ENCODE measurements around the gene KLHDC10. TPM values are rescaled to one million over a fixed set of nuclear protein-coding genes. Genes with fewer than 3 reads are reported as not detected.
"Not testable (repeated sequence)": the region's sequence is repeated elsewhere in the genome, so short reads cannot be mapped to it uniquely, and the experiment has no call there.

KLHDC10 gene
- total and polyA plus RNA-seq, 4 experiments from 2014 or later: 0.46 to 22.3 (median 11.7) TPM

DNA sequence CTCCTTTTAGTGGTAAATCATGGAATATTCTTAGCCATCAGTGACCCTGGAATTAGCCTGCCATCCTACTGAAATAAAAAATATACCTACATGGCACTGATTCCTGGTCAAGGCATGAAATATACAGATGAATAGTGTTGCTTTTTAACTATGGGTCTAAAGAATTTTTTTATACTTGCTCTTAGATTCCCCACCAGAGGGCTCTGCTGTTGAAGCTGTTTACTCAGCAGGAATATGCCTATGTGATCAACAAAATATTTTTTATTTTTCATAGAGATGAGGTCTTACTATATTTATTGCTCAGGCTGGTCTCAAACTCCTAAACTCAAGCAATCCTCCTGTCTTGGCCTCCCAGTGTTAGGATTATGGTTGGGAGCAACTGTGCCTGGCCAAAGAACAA is 32.6 kb upstream of the KLHDC10 start:
- no peak for DNase-seq
- Mint-ChIP-seq H3K4me3 (no peak overlapping the region), H3K27me3 (no peaks in the 10 kb centered on the region), H3K27ac (no peak overlapping the region), H3K9me3 (no peaks in the 10 kb centered on the region), H3K36me3 (peaks cover 23 to 58% of the 10 kb centered on the region in 2 donors), H3K4me1 (peaks cover 0 to 2% (median under 1%) of the 10 kb centered on the region in 4 donors)
- Histone ChIP-seq H3K4me3 (ENCODE audit: low read length in 2 of 2) (no peak overlapping the region), H3K4me1 (ENCODE audit: insufficient read depth, low read length) (no peaks in the 10 kb centered on the region), H3K27me3 (ENCODE audit: insufficient read depth, low read length) (no peaks in the 10 kb centered on the region), H3K9me3 (ENCODE audit: control insufficient read depth in 1 of 2, low read length in 2 of 2) (no peaks in the 10 kb centered on the region), H3K27ac (ENCODE audit: low read depth, low read length) (no peak overlapping the region), H3K36me3 (ENCODE audit: insufficient read depth, low read length) (peaks cover 20% of the 10 kb centered on the region)
- ChIA-PET CTCF (ENCODE audit: partially characterized antibody) (no interaction called here), POLR2A (ENCODE audit: partially characterized antibody) (no interaction called here)
- intact Hi-C loops (cut with micrococcal nuclease): no loop called here

DNA sequence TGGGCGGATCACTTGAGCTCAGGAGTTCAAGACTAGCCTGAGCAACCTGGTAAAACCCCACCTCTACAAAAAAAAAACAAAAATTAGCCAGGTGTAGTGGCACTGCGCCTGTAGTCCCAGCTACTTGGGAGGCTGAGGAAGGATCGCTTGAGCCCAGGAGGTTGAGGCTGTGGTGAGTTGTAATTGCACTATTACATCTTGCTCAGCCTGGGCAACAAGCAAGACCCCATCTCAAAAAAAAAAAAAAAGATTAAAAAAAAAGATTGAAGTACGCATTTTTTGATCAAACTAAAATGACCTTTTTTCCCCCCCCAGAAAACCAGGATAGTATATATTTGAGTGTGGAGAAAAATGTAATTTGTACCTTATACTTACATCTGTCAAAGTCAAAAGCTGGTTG is 29.8 kb upstream of the KLHDC10 start:
- H3K4me3 ChIP-seq (ENCODE audit: low read length in 2 of 2): no peak overlapping the region
- no peaks in the 10 kb centered on the region for H3K9me3 ChIP-seq (ENCODE audit: control insufficient read depth in 1 of 2, low read length in 2 of 2)
- H3K4me1 ChIP-seq (ENCODE audit: insufficient read depth, low read length): no peaks in the 10 kb centered on the region
- Mint-ChIP-seq H3K4me1 (peaks cover 0 to 7% (median 0%) of the 10 kb centered on the region in 4 donors), H3K27me3 (no peaks in the 10 kb centered on the region), H3K36me3 (peaks cover 33 to 63% of the 10 kb centered on the region in 2 donors), H3K4me3 (no peak overlapping the region), H3K27ac (no peak overlapping the region), H3K9me3 (no peaks in the 10 kb centered on the region)
- H3K27ac ChIP-seq (ENCODE audit: low read depth, low read length): no peak overlapping the region
- no peak for DNase-seq
- peaks cover 25% of the 10 kb centered on the region for H3K36me3 ChIP-seq (ENCODE audit: insufficient read depth, low read length)
- intact Hi-C loops (cut with micrococcal nuclease): no loop called here
- H3K27me3 ChIP-seq (ENCODE audit: insufficient read depth, low read length): no peaks in the 10 kb centered on the region
- ChIA-PET POLR2A (ENCODE audit: partially characterized antibody) (no interaction called here), CTCF (ENCODE audit: partially characterized antibody) (interaction anchor here (0.7 kb wide), 1 partner anchor 43 kb away, joined by 3 read pairs; no protein-coding TSS in a partner anchor)

DNA sequence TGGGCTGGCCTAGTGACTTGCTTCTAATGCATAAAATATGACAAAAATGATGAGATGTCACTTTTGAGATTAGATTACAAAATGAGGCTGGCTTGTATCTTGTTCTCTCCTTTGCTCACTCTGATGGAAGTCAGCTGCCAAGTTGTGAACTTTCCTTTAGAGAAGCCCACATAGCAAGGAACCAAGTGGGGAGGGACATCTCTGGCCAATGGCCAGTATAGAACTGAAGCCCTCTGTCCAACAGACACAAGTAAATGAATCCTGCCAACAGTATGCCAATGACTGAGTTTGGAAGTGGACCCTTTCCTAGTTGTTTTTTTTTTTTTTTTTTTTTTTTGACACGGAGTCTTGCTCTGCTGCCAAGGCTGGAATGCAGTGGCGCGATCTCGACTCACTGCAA is 22.5 kb upstream of the KLHDC10 start:
- no peak for DNase-seq
- H3K36me3 Mint-ChIP-seq: peaks cover 19 to 32% of the 10 kb centered on the region in 2 donors
- POLR2A ChIA-PET (ENCODE audit: partially characterized antibody): no interaction called here
- CTCF ChIA-PET (ENCODE audit: partially characterized antibody): no interaction called here
- no peaks in the 10 kb centered on the region for H3K27me3 Mint-ChIP-seq
- no peak overlapping the region for H3K27ac ChIP-seq (ENCODE audit: low read depth, low read length)
- peaks cover 0 to 2% (median 0%) of the 10 kb centered on the region in 8 donors for H3K9me3 Mint-ChIP-seq
- H3K4me1 ChIP-seq (ENCODE audit: insufficient read depth, low read length): peaks cover 6% of the 10 kb centered on the region
- peaks cover 5 to 18% (median 13%) of the 10 kb centered on the region in 4 donors for H3K4me1 Mint-ChIP-seq
- no peaks in the 10 kb centered on the region for H3K9me3 ChIP-seq (ENCODE audit: control insufficient read depth in 1 of 2, low read length in 2 of 2)
- no peaks in the 10 kb centered on the region for H3K27me3 ChIP-seq (ENCODE audit: insufficient read depth, low read length)
- H3K4me3 ChIP-seq (ENCODE audit: low read length in 2 of 2): no peak overlapping the region
- intact Hi-C loops (cut with micrococcal nuclease): no loop called here
- no peak overlapping the region for H3K27ac Mint-ChIP-seq
- H3K4me3 Mint-ChIP-seq: no peak overlapping the region
- H3K36me3 ChIP-seq (ENCODE audit: insufficient read depth, low read length): peaks cover 12% of the 10 kb centered on the region

DNA sequence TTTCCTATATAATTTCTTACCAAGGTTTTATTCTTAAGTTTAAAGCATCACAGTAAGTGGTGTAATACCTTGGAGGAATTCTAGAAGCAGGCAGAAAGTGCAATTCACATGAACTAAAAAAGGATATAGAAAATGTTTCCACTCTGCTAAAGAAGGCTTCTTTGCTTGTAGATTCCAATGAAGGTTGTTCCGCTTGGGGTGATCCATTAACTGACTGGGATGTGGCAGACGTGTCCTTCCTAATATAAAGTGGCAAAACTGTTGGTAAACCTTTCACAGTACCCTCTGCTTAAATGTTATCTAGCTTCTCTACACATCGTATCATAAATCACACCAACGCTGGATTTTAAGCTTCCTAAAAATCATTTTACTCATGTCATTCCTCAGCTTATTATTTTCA is 21.4 kb upstream of the KLHDC10 start:
- intact Hi-C loops (cut with micrococcal nuclease): no loop called here
- peaks cover 0 to under 1% of the 10 kb centered on the region in 2 donors for H3K27me3 Mint-ChIP-seq
- peaks cover 0 to 2% (median 0%) of the 10 kb centered on the region in 8 donors for H3K9me3 Mint-ChIP-seq
- POLR2A ChIA-PET (ENCODE audit: partially characterized antibody): no interaction called here
- peak overlapping the region in 1 of 8 donors; percentile 15 for H3K4me3 Mint-ChIP-seq
- no peaks in the 10 kb centered on the region for H3K9me3 ChIP-seq (ENCODE audit: control insufficient read depth in 1 of 2, low read length in 2 of 2)
- peaks cover 6% of the 10 kb centered on the region for H3K4me1 ChIP-seq (ENCODE audit: insufficient read depth, low read length)
- H3K27ac Mint-ChIP-seq: no peak overlapping the region
- H3K4me1 Mint-ChIP-seq: peaks cover 6 to 18% (median 12%) of the 10 kb centered on the region in 4 donors
- no peak overlapping the region for H3K4me3 ChIP-seq (ENCODE audit: low read length in 2 of 2)
- CTCF ChIA-PET (ENCODE audit: partially characterized antibody): no interaction called here
- H3K36me3 ChIP-seq (ENCODE audit: insufficient read depth, low read length): peaks cover 6% of the 10 kb centered on the region
- H3K36me3 Mint-ChIP-seq: peaks cover 13 to 27% of the 10 kb centered on the region in 2 donors
- no peak for DNase-seq
- no peaks in the 10 kb centered on the region for H3K27me3 ChIP-seq (ENCODE audit: insufficient read depth, low read length)
- H3K27ac ChIP-seq (ENCODE audit: low read depth, low read length): no peak overlapping the region

DNA sequence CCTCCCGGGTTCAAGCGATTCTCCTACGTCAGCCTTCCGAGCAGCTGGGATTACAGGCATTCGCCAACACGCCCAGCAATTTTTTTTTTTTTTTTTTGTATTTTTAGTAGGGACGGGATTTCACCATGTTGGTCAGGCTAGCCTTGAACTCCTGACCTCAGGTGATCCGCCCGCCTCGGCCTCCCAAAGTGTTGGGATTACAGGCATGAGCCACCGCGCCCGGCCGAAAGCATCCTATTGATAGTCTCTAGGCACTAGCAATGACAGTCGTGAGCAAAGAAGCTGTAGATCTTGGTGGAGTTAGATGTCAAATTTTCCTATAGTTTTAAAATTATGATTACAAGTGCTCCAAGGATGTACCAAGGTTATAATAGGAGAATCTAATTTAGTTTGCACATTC is 18.1 kb upstream of the KLHDC10 start:
- H3K9me3 Mint-ChIP-seq; intact Hi-C loops (cut with micrococcal nuclease); DNase-seq; H3K4me1 ChIP-seq (ENCODE audit: insufficient read depth, low read length); H3K27me3 ChIP-seq (ENCODE audit: insufficient read depth, low read length); H3K4me3 ChIP-seq (ENCODE audit: low read length in 2 of 2); H3K27me3 Mint-ChIP-seq; H3K36me3 ChIP-seq (ENCODE audit: insufficient read depth, low read length); H3K36me3 Mint-ChIP-seq; H3K27ac ChIP-seq (ENCODE audit: low read depth, low read length); H3K9me3 ChIP-seq (ENCODE audit: control insufficient read depth in 1 of 2, low read length in 2 of 2): not testable (repeated sequence)
- ChIA-PET CTCF (ENCODE audit: partially characterized antibody) (interaction anchor here (1.3 to 1.7 kb wide), 3 partner anchors 10 to 20 kb away, joined by 3 to 7 read pairs (median 4); no protein-coding TSS in a partner anchor), POLR2A (ENCODE audit: partially characterized antibody) (interaction anchor here (2.0 kb wide), 1 partner anchor 18 kb away, joined by 14 read pairs; the partner anchor contains the start of gene KLHDC10)
- peak overlapping the region in 2 of 8 donors; percentile 15 to 33 for H3K4me3 Mint-ChIP-seq
- H3K27ac Mint-ChIP-seq: peak overlapping the region in 1 of 7 donors; percentile 31
- peaks cover 7 to 18% (median 9%) of the 10 kb centered on the region in 4 donors for H3K4me1 Mint-ChIP-seq

DNA sequence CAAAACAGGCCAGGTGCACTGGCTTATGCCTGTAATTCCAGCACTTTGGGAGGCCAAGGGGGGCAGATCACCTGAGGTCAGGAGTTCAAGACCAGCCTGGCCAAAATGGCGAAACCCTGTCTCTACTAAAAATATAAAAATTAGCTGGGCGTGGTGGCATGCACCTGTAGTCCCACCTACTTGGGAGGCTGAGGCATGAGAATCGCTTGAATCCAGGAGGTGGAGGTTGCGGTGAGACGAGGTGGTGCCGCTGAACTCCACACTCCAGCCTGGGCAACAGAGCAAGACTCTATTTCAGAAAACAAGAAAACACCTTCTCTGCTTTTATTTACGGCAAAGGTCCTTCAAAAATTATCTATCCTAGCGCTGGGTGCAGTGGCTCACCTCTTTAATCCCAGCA is 15.1 kb upstream of the KLHDC10 start:
- intact Hi-C loops (cut with micrococcal nuclease); H3K36me3 Mint-ChIP-seq; POLR2A ChIA-PET (ENCODE audit: partially characterized antibody); H3K27ac Mint-ChIP-seq; H3K4me3 Mint-ChIP-seq; H3K27ac ChIP-seq (ENCODE audit: low read depth, low read length); H3K27me3 Mint-ChIP-seq; H3K27me3 ChIP-seq (ENCODE audit: insufficient read depth, low read length); H3K36me3 ChIP-seq (ENCODE audit: insufficient read depth, low read length); DNase-seq; H3K9me3 ChIP-seq (ENCODE audit: control insufficient read depth in 1 of 2, low read length in 2 of 2); H3K4me3 ChIP-seq (ENCODE audit: low read length in 2 of 2); H3K4me1 ChIP-seq (ENCODE audit: insufficient read depth, low read length); H3K9me3 Mint-ChIP-seq: not testable (repeated sequence)
- CTCF ChIA-PET (ENCODE audit: partially characterized antibody): interaction anchor here (0.7 to 0.9 kb wide), 2 partner anchors 10 to 26 kb away, joined by 3 read pairs; no protein-coding TSS in a partner anchor
- H3K4me1 Mint-ChIP-seq: peaks cover 6 to 10% (median 7%) of the 10 kb centered on the region in 4 donors

DNA sequence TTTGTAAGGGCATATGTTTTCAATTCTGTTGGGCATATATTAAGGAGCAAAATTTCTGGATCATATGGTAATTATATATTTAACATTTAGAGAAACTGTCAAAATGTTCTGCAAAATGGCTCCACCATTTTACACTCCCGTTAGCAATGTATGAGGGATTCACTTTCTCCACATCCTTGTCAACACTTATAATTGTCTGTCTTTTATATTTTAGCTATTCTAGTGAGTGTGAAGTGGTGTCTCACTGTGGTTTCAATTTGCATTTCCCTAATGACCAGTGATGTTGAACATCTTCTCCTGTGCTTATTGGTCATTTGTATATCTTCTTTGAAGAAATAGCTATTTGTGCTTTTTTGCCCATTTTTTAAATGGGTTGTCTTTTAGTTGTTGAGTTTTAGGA is 8.1 kb upstream of the KLHDC10 start:
- Mint-ChIP-seq H3K36me3 (no peaks in the 10 kb centered on the region), H3K27ac (no peak overlapping the region), H3K4me1 (no peaks in the 10 kb centered on the region), H3K9me3 (no peaks in the 10 kb centered on the region), H3K27me3 (peaks cover 5 to 8% of the 10 kb centered on the region in 2 donors), H3K4me3 (no peak overlapping the region)
- no peak for DNase-seq
- no peaks in the 10 kb centered on the region for H3K9me3 ChIP-seq (ENCODE audit: control insufficient read depth in 1 of 2, low read length in 2 of 2)
- CTCF ChIA-PET (ENCODE audit: partially characterized antibody): interaction anchor here (0.6 to 2.2 kb wide), 5 partner anchors 9 to 770 kb away, joined by 3 to 8 read pairs (median 5); no protein-coding TSS in a partner anchor
- POLR2A ChIA-PET (ENCODE audit: partially characterized antibody): no interaction called here
- H3K36me3 ChIP-seq (ENCODE audit: insufficient read depth, low read length): no peaks in the 10 kb centered on the region
- no peaks in the 10 kb centered on the region for H3K27me3 ChIP-seq (ENCODE audit: insufficient read depth, low read length)
- intact Hi-C loops (cut with micrococcal nuclease): loop anchor here (2.0 kb wide), 1 partner anchor 697 kb away; no protein-coding TSS in a partner anchor
- no peak overlapping the region for H3K4me3 ChIP-seq (ENCODE audit: low read length in 2 of 2)
- no peak overlapping the region for H3K27ac ChIP-seq (ENCODE audit: low read depth, low read length)
- H3K4me1 ChIP-seq (ENCODE audit: insufficient read depth, low read length): no peaks in the 10 kb centered on the region
